OCI-LY7 (cell line): ENCODE results near the gene ZNF318.
"Not testable (repeated sequence)": the region's sequence is repeated elsewhere in the genome, so short reads cannot be mapped to it uniquely, and the experiment has no call there.

Source experiments
- CTCF ChIP-seq: fragments of 200-600 bp; sonication (generic); conservative IDR thresholded peaks from 2 replicates; pipeline ENCODE4 v1.5.1; 2014; ENCODE audit warnings: mild to moderate bottlenecking, antibody characterized with exemption, low read length, moderate library complexity, mixed read lengths
- EZH2phosphoT487 ChIP-seq: fragments of 200-600 bp; sonication (generic); IDR thresholded peaks from 2 replicates; pipeline ENCODE4 v1.6.1; 2018; ENCODE audit warnings: low read depth, borderline replicate concordance, mild to moderate bottlenecking, mixed run types, antibody characterized with exemption, low read length, moderate library complexity, mixed read lengths

DNA sequence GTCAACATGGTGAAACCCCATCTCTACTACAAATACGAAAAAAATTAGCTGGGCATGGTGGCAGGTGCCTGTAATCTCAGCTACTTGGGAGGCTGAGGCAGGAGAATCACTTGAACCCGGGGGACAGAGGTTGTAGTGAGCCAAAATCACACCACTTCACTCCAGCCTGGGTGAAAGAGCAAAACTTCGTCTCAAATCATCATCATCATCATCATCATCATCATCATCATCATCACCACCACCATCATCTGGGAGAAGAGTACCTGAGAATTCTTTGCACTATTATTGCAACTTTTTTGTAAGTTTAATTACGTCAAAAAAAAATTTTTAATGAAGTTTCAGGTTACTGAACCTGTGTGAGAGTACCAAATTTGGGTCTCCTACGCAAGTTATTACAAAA is 17.5 kb downstream of the ZNF318 start:
- TF ChIP-seq CTCF, EZH2phosphoT487: not testable (repeated sequence)
